ENCODE data around the gene PDE7B. TPM values are rescaled to one million over a fixed set of nuclear protein-coding genes. Genes with fewer than 3 reads are reported as not detected.

The PDE7B gene
- total RNA-seq, 4 donors from 2014 or later, result 3.4 to 15.4 (median 9.3) TPM

- 92% methylated on average over 3 of the region's 3 CpGs for WGBS
- H3K9me3 ChIP-seq, result no peaks in the 10 kb centered on the region
- intact Hi-C loops (cut with DNase I), result no loop called here
These were observed 134.0 kb downstream of the PDE7B start for GRCh38 chr6:135985471-135985870.

GRCh38 chr6:135987226-135987625 is 135.7 kb downstream of the PDE7B start:
- no peak overlapping the region for H3K4me3 ChIP-seq
- H3K27me3 ChIP-seq, result no peaks in the 10 kb centered on the region
- TF ChIP-seq CTCF (IDR thresholded peaks at IDR 0.05), result no peak
- TF ChIP-seq EP300 (IDR thresholded peaks at IDR 0.05), result no peak
- no peak for TF ChIP-seq POLR2A (IDR thresholded peaks at IDR 0.05; ENCODE audit: low read depth)
- TF ChIP-seq POLR2AphosphoS5 (IDR thresholded peaks at IDR 0.05), result no peak

More at GRCh38 chr6:135985471-135985870, 134.0 kb downstream of the PDE7B start:
- Histone ChIP-seq H3K4me3 (no peak overlapping the region), H3K36me3 (no peaks in the 10 kb centered on the region), H3K4me1 (no peaks in the 10 kb centered on the region), H3K27ac (replicated peaks in 1 of 4) (no peak overlapping the region), H3K27me3 (no peaks in the 10 kb centered on the region)
- no peak for DNase-seq (ENCODE audit: extremely low spot score)
- TF ChIP-seq POLR2A (IDR thresholded peaks at IDR 0.05; ENCODE audit: low read depth), result no peak
- TF ChIP-seq EP300 (IDR thresholded peaks at IDR 0.05), result no peak
- no peak for TF ChIP-seq POLR2AphosphoS5 (IDR thresholded peaks at IDR 0.05)
- TF ChIP-seq CTCF (IDR thresholded peaks at IDR 0.05), result no peak

GRCh38 chr6:135990439-135990838 is 138.9 kb downstream of the PDE7B start:
- Histone ChIP-seq H3K27ac (replicated peaks in 1 of 4) (no peak overlapping the region), H3K9me3 (no peaks in the 10 kb centered on the region), H3K4me3 (no peak overlapping the region), H3K27me3 (no peaks in the 10 kb centered on the region), H3K36me3 (no peaks in the 10 kb centered on the region), H3K4me1 (peaks cover 0 to 4% (median 0%) of the 10 kb centered on the region in 4 donors)
- no peak for TF ChIP-seq POLR2A (IDR thresholded peaks at IDR 0.05; ENCODE audit: low read depth)
- TF ChIP-seq CTCF (IDR thresholded peaks at IDR 0.05), result no peak
- TF ChIP-seq EP300 (IDR thresholded peaks at IDR 0.05), result no peak
- no peak for TF ChIP-seq POLR2AphosphoS5 (IDR thresholded peaks at IDR 0.05)
- DNase-seq (ENCODE audit: extremely low spot score), result no peak
- WGBS, result 90% methylated on average over 4 of the region's 4 CpGs
- intact Hi-C loops (cut with DNase I), result no loop called here

More at GRCh38 chr6:135987226-135987625, 135.7 kb downstream of the PDE7B start:
- no peaks in the 10 kb centered on the region for H3K9me3 ChIP-seq
- H3K36me3 ChIP-seq, result no peaks in the 10 kb centered on the region
- intact Hi-C loops (cut with DNase I), result no loop called here
- DNase-seq (ENCODE audit: extremely low spot score), result no peak
- no peaks in the 10 kb centered on the region for H3K4me1 ChIP-seq
- WGBS, result 96% methylated on average over 3 of the region's 3 CpGs
- no peak overlapping the region for H3K27ac ChIP-seq (replicated peaks in 1 of 4)

GRCh38 chr6:135990855-135991464 is 139.5 kb downstream of the PDE7B start:
- Histone ChIP-seq H3K4me3 (no peak overlapping the region), H3K9me3 (no peaks in the 10 kb centered on the region), H3K4me1 (peaks cover 0 to 4% (median 0%) of the 10 kb centered on the region in 4 donors), H3K27me3 (no peaks in the 10 kb centered on the region), H3K27ac (replicated peaks in 1 of 4) (no peak overlapping the region), H3K36me3 (no peaks in the 10 kb centered on the region)
- WGBS, result 94% methylated on average over 4 of the region's 4 CpGs
- DNase-seq (ENCODE audit: extremely low spot score), result no peak
- intact Hi-C loops (cut with DNase I), result no loop called here
- TF ChIP-seq EP300 (IDR thresholded peaks at IDR 0.05) (no peak), CTCF (IDR thresholded peaks at IDR 0.05) (no peak), POLR2AphosphoS5 (IDR thresholded peaks at IDR 0.05) (no peak), POLR2A (IDR thresholded peaks at IDR 0.05; ENCODE audit: low read depth) (no peak)

GRCh38 chr6:135992739-135993138 is 141.2 kb downstream of the PDE7B start:
- intact Hi-C loops (cut with DNase I), result no loop called here
- Histone ChIP-seq H3K9me3 (no peaks in the 10 kb centered on the region), H3K4me3 (no peak overlapping the region), H3K4me1 (peaks cover 0 to 4% (median 0%) of the 10 kb centered on the region in 4 donors), H3K27ac (replicated peaks in 1 of 4) (no peak overlapping the region), H3K27me3 (no peaks in the 10 kb centered on the region), H3K36me3 (no peaks in the 10 kb centered on the region)
- DNase-seq (ENCODE audit: extremely low spot score), result no peak
- TF ChIP-seq POLR2A (IDR thresholded peaks at IDR 0.05; ENCODE audit: low read depth) (no peak), CTCF (IDR thresholded peaks at IDR 0.05) (no peak), EP300 (IDR thresholded peaks at IDR 0.05) (no peak), POLR2AphosphoS5 (IDR thresholded peaks at IDR 0.05) (no peak)
- WGBS, result 96% methylated on average over 2 of the region's 2 CpGs
